Esophagus squamous epithelium (tissue), 4 donors: ENCODE data around the gene NR5A2.

Experiments
- CTCF ChIP-seq, 6 experiments: fragments of 450-650 bp in 4 of 6; fragments of 200-600 bp in 2 of 6; sonication (generic) in 2 of 6; IDR thresholded peaks; one replicate each; pipeline ENCODE4 v1.5.1; 2016 to 2019; ENCODE audit warnings: antibody characterized with exemption in 6 of 6, mild to moderate bottlenecking in 4 of 6, moderate library complexity in 4 of 6
- POLR2A ChIP-seq, 4 donors: fragments of 450-650 bp; IDR thresholded peaks; one replicate each; pipeline ENCODE4 v1.6.1; 2017; ENCODE audit warnings: antibody characterized with exemption in 4 of 4, mild to moderate bottlenecking in 4 of 4, moderate library complexity in 3 of 4

- no peak for TF ChIP-seq CTCF (IDR thresholded peaks at IDR 0.05)
- TF ChIP-seq POLR2A (IDR thresholded peaks at IDR 0.05) = no peak
These were observed 164.5 kb downstream of the NR5A2 start for GRCh38 chr1:200191993-200192392.
